GM20431 (cell line): ENCODE measurements around the gene FNBP1.
"Not testable (repeated sequence)": the region's sequence is repeated elsewhere in the genome, so short reads cannot be mapped to it uniquely, and the experiment has no call there.

ENCODE experiments used
- in situ Hi-C: fragments of 300-500 bp; cut with MseI, MboI; formaldehyde crosslinking; loops from one replicate; pipeline ENCODE4 v1.15.0; 2020; ENCODE audit warnings: low sequenced_read_pairs; ENCODE audit not compliant: unreplicated experiment

The FNBP1 gene

GRCh38 chr9:129964901-129965734, 77.9 kb downstream of the FNBP1 start:
- in situ Hi-C loops, result no loop called here

GRCh38 chr9:129962889-129963703, 79.9 kb downstream of the FNBP1 start:
- in situ Hi-C loops, result no loop called here

- in situ Hi-C loops, result no loop called here
These were observed 80.5 kb downstream of the FNBP1 start for GRCh38 chr9:129962451-129962864.

DNA sequence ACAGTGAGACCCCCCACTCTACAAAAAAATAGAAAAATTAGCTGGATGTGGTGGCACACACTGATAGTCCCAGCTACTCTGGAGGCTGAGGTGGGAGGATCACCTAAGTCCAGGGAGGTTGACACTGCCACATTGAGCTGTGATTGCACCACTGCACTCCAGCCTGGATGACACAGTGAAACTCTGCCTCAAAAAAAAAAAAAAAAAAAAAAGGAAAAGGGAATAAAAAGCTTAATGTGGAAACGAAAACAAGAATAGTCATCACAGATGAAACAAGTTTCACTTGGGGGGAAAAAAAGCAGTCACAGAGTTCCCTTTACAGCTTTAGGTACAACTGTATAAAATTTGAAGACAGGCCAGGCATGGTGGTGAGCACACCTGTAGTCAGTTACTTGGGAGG, 84.2 kb downstream of the FNBP1 start:
- in situ Hi-C loops, result no loop called here

GRCh38 chr9:129954868-129955550, 88.0 kb downstream of the FNBP1 start:
- in situ Hi-C loops, result no loop called here

DNA sequence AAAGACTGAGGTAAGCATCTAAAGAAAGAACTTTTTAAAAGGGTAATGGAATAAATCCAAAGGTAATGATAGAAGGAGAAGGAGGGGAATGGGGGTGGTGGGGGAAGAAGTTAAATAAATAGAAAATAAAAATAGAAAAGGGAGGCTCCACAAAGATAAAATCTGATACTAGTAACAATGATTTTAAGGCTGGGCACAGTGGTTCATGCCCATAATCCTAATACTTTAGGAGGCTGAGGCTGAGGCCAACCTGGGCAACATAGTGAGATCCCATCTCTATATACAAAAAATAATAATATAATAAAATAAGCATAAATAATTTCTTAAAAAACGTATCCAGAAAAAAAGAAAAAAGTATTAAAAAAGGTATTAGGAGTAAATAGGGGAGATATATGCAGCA, 89.3 kb downstream of the FNBP1 start:
- in situ Hi-C loops, result no loop called here

DNA sequence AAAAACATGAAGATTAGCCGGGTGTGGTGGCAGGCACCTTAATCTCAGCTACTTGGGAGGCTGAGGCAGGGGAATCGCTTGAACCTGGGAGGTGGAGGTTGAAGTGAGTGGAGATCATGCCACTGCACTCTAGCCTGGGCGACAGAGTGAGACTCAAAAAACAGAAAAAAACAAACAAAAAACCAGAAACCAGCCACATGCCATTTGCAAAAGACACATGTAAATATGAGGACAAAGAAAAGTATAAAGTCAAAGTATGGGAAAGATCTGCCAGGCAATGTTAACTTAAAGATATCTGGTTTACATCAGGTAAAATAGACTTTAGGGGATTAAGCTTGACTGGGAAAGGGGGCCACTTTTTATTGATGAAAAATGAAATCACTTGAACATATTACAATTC, 90.7 kb downstream of the FNBP1 start:
- in situ Hi-C loops, result no loop called here

DNA sequence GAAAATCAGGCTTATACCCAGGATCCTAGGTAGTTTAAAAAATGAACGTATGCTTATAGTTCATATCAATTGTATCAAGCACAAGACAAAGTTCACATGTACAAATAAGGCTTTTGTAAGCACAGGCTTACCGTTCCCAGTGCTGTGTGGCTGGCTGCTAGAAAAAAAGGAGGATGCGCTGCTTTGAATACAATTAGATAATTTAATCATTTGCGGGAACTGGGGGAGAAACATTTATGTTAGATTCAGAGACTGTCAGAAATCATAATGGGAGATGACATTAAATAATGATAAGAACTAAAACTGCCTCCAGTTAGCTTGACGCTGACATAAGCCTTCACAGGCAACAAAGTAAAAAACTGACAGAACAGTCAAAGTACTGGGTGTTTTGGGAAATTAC, 93.2 kb downstream of the FNBP1 start:
- in situ Hi-C loops, result no loop called here

DNA sequence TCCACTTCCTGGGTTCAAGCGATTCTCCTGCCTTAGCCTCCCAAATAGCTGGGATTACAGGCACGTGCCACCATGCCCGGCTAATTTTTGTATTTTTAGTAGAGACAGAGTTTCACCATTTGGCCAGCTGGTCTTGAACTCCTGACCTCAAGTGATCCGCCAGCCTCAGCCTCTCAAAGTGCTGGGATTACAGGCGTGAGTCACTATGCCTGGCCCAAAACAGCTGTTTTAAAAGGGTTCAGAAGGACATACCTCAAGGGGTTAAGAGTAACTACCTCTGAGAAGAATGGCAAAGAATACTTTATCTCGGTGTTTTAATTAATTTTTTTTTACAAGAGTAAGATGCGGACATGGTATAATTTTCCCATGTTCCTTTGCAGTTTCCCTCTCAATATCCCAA, 94.4 kb downstream of the FNBP1 start:
- in situ Hi-C loops, result not testable (repeated sequence)

DNA sequence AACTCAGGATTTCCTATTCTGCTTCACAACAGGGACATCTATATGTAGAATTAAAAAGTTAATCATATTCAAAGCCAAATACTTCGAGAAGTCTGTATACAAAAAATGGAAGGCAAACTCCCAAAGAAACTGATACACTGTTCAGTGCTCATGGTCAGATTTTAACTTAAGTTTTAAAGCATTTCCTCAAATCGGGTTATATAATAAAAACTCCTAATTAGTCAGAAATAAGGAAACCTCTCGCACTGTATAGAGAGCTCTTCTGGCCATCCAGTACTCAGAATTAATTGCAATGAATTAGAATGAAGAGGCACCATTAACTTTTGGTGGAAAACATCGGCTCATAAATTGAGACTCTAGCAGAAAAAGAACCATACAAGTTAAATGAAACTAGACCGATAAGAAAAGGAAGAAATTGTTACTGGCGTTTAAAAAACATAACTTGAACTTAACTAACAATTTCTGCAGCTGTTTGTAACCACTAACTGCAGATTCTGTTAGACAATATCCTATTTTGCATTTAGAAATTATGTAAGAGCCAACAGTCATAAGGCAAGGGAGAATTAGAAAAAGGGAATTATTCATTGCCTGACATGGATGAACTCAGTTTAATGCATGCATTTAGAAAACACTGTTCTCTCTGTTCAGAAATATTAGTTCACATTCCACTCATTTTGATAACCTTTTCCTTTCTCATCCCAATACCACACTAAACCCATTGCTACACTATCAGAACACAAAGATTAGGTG, 96.6 kb downstream of the FNBP1 start:
- in situ Hi-C loops, result no loop called here

GRCh38 chr9:129945314-129945713, 97.7 kb downstream of the FNBP1 start:
- in situ Hi-C loops, result no loop called here

GRCh38 chr9:129944506-129945116, 98.4 kb downstream of the FNBP1 start:
- in situ Hi-C loops, result no loop called here

- in situ Hi-C loops, result no loop called here
These were observed 103.6 kb downstream of the FNBP1 start for GRCh38 chr9:129939431-129939830.

DNA sequence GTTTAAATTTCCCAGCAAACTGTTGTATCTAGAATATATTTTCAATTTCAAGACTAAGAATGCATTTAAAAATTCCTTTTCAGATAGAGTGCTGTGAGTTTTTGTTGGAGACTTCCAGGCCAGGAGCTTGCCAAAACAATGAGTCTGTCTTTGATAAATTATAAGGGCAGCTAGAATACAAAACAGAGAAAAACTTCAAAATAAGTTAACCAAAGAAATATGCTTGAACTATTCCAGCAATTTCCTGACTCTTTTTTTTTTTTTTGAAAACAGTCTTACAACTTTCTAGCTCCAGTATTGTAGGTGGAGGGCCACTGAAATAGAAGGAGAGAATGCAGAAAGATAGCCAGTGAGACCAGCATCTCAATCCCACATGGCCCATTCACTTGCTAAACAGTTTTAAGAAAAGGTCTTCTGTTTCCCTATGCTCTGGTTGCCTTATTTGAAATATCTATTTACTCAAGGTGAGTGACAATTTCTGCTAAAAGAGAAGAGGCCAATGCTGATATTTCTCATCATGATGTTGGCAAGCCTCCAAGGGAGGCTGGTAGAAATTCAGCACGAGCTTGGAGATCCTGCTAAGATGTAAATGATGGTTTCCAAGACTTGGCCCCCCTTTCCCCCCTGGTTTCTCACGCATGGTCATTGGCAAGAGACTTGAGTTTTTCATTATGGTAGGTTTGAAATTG, 104.6 kb downstream of the FNBP1 start:
- in situ Hi-C loops, result no loop called here

DNA sequence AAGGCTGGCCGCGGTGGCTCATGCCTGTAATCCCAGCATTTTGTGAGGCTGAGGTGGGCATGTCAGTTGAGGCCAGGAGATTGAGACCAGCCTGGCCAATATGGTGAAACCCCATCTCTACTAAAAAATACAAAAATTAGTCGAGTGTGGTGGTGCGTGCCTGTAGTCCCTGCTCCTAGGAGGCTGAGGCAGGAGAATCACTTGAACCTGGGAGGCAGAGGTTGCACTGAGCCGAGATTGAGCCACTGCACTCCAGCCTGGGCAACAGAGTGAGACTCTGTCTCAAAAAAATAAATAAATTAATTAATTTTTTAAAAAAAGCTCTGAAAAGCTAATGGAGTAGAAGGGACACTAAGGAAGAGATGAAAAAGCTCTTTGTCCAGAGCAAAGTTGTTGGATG, 105.1 kb downstream of the FNBP1 start:
- in situ Hi-C loops, result not testable (repeated sequence)

- in situ Hi-C loops, result no loop called here
These were observed 106.8 kb downstream of the FNBP1 start for GRCh38 chr9:129936222-129936621.

GRCh38 chr9:129934780-129935179, 108.2 kb downstream of the FNBP1 start:
- in situ Hi-C loops, result no loop called here

- in situ Hi-C loops, result no loop called here
These were observed 108.9 kb downstream of the FNBP1 start for GRCh38 chr9:129934041-129934591.
